HCT116 (cell line): Measurements from ENCODE around the gene FGB. TPM values are rescaled to one million over a fixed set of nuclear protein-coding genes. Genes with fewer than 3 reads are reported as not detected.

Source experiments
- ATAC-seq: fragments of 200-7000 bp; cut with Tn5 transposase; 2 replicates; pipeline ENCODE4 v1.9.1; 2020; ENCODE audit warnings: mild to moderate bottlenecking, moderate library complexity
- BruUV-seq: library from RNA; stranded (reverse); fragments of 400-500 nt; replicated peaks from 2 replicates; lab custom pipeline; 2021; lab: Mats Ljungman, UMichigan
- CTCF ChIA-PET: fragments of 300-600 bp; sonication (Branson Sonifier 250); formaldehyde crosslinking; loops from one replicate; lab custom pipeline; 2021; ENCODE audit warnings: antibody characterized with exemption; lab: Charles Lee
- POLR2A ChIA-PET: fragments of 300-600, 350-600 bp; sonication (Branson Sonifier 250); formaldehyde crosslinking; loops from one replicate; lab custom pipeline; 2021; ENCODE audit warnings: antibody characterized with exemption; lab: Charles Lee
- RAD21 ChIA-PET, 2 experiments: fragments of 300-600 bp; sonication (Branson Sonifier 250); formaldehyde crosslinking; loops; one replicate each; lab custom pipeline; 2023; ENCODE audit warnings: low total read pairs in 2 of 2; ENCODE audit not compliant: uncharacterized antibody in 2 of 2, unreplicated experiment in 2 of 2, low non-redundant PET in 1 of 2; lab: Charles Lee
- DNase-seq: peaks from one replicate; pipeline ENCODE4 v3.0.0-alpha.2; 2010; ENCODE audit warnings: low read depth, low spot score
- H2AFZ ChIP-seq: fragments of 200-600 bp; shearing (Covaris generic), sonication (generic); 2 replicates; pipeline ENCODE4 v1.6.1; 2017; ENCODE audit warnings: low read depth, mixed run types, mixed read lengths, antibody characterized with exemption, low read length; ENCODE audit not compliant: poor library complexity, severe bottlenecking
- H3K27ac ChIP-seq: 2 replicates; pipeline ENCODE4 v1.5.1; 2012; ENCODE audit warnings: low read depth, low read length
- H3K27me3 ChIP-seq: fragments of 200-600 bp; sonication (generic); 2 replicates; pipeline ENCODE4 v1.6.1; 2016; ENCODE audit warnings: mixed run types, low read length, mixed read lengths; ENCODE audit not compliant: insufficient read depth
- H3K36me3 ChIP-seq, 2 experiments: fragments of 200-500 bp in 1 of 2; fragments of 200-600 bp in 1 of 2; sonication (Bioruptor generic) in 1 of 2; sonication (generic) in 1 of 2; 2 replicates each; pipeline versions ENCODE4 v1.5.1 to v1.6.1; 2014 to 2016; ENCODE audit warnings: low read length in 2 of 2, inconsistent platforms in 1 of 2, mixed read lengths in 1 of 2, mixed run types in 1 of 2; ENCODE audit not compliant: insufficient read depth in 2 of 2, control insufficient read depth in 1 of 2
- H3K4me1 ChIP-seq, 2 experiments: fragments of 200-600 bp in 1 of 2; sonication (generic) in 1 of 2; 2 replicates each; pipeline versions ENCODE4 v1.5.1 to v1.6.1; 2012 to 2017; ENCODE audit warnings: low read length in 2 of 2, inconsistent platforms in 1 of 2, mild to moderate bottlenecking in 1 of 2, mixed read lengths in 1 of 2, mixed run types in 1 of 2, moderate library complexity in 1 of 2; ENCODE audit not compliant: insufficient read depth in 2 of 2, control insufficient read depth in 1 of 2
- H3K4me2 ChIP-seq: fragments of 200-600 bp; sonication (generic); 2 replicates; pipeline ENCODE4 v1.6.1; 2017; ENCODE audit warnings: mixed run types, low read length, mixed read lengths
- H3K4me3 ChIP-seq, 2 experiments: fragments of 200-600 bp in 1 of 2; sonication (generic) in 1 of 2; replicated peaks in 1 of 2; 2 replicates each; pipeline ENCODE4 v1.5.1; 2011 to 2016; ENCODE audit warnings: low read length in 2 of 2, control low read depth in 1 of 2, low read depth in 1 of 2, mild to moderate bottlenecking in 1 of 2, mixed read lengths in 1 of 2, mixed run types in 1 of 2
- H3K79me2 ChIP-seq: fragments of 200-600 bp; sonication (generic); 2 replicates; pipeline ENCODE4 v1.6.1; 2017; ENCODE audit warnings: mild to moderate bottlenecking, mixed run types, low read length, moderate library complexity, mixed read lengths; ENCODE audit not compliant: insufficient read depth
- H3K9ac ChIP-seq: fragments of 200-600 bp; sonication (generic); 2 replicates; pipeline ENCODE4 v1.6.1; 2016; ENCODE audit warnings: low read length, mixed read lengths
- H3K9me2 ChIP-seq: fragments of 200-600 bp; sonication (generic), shearing (Covaris generic); 2 replicates; pipeline ENCODE4 v1.6.1; 2017; ENCODE audit warnings: mixed run types, mild to moderate bottlenecking, moderate library complexity; ENCODE audit not compliant: insufficient read depth
- H3K9me3 ChIP-seq, 2 experiments: fragments of 200-500 bp in 1 of 2; fragments of 200-600 bp in 1 of 2; sonication (Bioruptor generic) in 1 of 2; sonication (generic) in 1 of 2; 2 replicates each; pipeline ENCODE4 v1.6.1; 2014 to 2017; ENCODE audit warnings: low read length in 2 of 2, mixed read lengths in 2 of 2, inconsistent platforms in 1 of 2, low read depth in 1 of 2, mild to moderate bottlenecking in 1 of 2, mixed run types in 1 of 2, moderate library complexity in 1 of 2; ENCODE audit not compliant: control insufficient read depth in 1 of 2, insufficient read depth in 1 of 2
- H4K20me1 ChIP-seq: fragments of 200-600 bp; sonication (generic), shearing (Covaris generic); 2 replicates; pipeline ENCODE4 v1.6.1; 2017; ENCODE audit warnings: mixed run types, mild to moderate bottlenecking, moderate library complexity; ENCODE audit not compliant: insufficient read depth
- CEBPB ChIP-seq: IDR thresholded peaks from 2 replicates; pipeline ENCODE4 v1.6.1; 2012; ENCODE audit warnings: low read depth
- EZH2phosphoT487 ChIP-seq: fragments of 200-600 bp; IDR thresholded peaks from 2 replicates; pipeline ENCODE4 v1.6.1; 2018; ENCODE audit warnings: antibody characterized with exemption, borderline replicate concordance
- JUND ChIP-seq: IDR thresholded peaks from 2 replicates; pipeline ENCODE4 v1.6.1; 2012
- YY1 ChIP-seq: IDR thresholded peaks from 2 replicates; pipeline ENCODE4 v1.6.1; 2011; ENCODE audit warnings: low read length, low read depth, moderate library complexity, mild to moderate bottlenecking; ENCODE audit not compliant: insufficient replicate concordance; ENCODE audit errors: extremely low read depth
- intact Hi-C: fragments of 100-400 bp; cut with micrococcal nuclease; formaldehyde crosslinking; loops from 2 replicates; pipeline ENCODE4 v1.10.0; 2022
- total RNA-seq: library from RNA; stranded (reverse); gene quantifications from one replicate; pipeline ENCODE4 v1.2.1, GENCODE V29; 2021; ENCODE audit not compliant: unreplicated experiment
- TF ChIP-seq, protein P1 (sequence below): IDR thresholded peaks from 2 replicates; pipeline ENCODE4 v1.6.1; 2011; ENCODE audit warnings: mild to moderate bottlenecking, low read length, moderate library complexity; ENCODE audit not compliant: insufficient replicate concordance; ENCODE audit errors: extremely low read depth
- TF ChIP-seq, protein P2 (sequence below), 3 experiments: fragments of 200-600 bp in 1 of 3; sonication (generic) in 1 of 3; IDR thresholded peaks in 2 of 3; conservative IDR thresholded peaks in 1 of 3; 2 replicates each; pipeline ENCODE4 v1.5.1; 2012 to 2017; ENCODE audit warnings: low read depth in 2 of 3, low read length in 2 of 3, antibody characterized with exemption in 1 of 3, borderline replicate concordance in 1 of 3, control low read depth in 1 of 3, mild to moderate bottlenecking in 1 of 3, mixed read lengths in 1 of 3, mixed run types in 1 of 3, moderate library complexity in 1 of 3; ENCODE audit not compliant: insufficient read depth in 1 of 3

The FGB gene
- total RNA-seq, 1 experiment from 2014 or later, result 2.0 TPM

DNA sequence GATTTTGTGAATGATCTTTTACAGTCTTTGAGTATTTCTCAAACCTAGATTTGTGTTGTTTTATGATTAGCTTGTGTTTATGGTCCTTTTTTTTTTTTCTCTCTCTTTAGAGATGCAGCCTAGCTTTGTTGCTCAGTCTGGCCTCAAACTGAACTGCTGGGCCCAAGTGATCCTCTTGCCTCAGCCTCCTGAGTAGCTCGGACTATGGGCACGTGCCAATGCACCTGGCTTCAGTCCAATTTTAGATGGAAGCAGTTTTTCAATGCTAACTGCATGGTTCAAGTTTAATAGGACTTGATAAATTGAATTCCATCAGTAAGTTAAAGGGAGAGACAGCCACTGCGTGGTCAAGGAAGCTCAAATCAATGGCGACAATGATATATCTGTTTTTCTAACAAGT, 53.5 kb downstream of the FGB start:
- intact Hi-C loops, result loop anchor here (10.0 kb wide), 1 partner anchor 841 kb away; no protein-coding TSS in a partner anchor
- RAD21 ChIA-PET, result no interaction called here
- Histone ChIP-seq H3K9me2 (no peaks in the 10 kb centered on the region), H3K9me3 (no peaks in the 10 kb centered on the region), H3K4me2 (no peak overlapping the region), H3K4me1 (no peaks in the 10 kb centered on the region), H3K9ac (no peak overlapping the region), H3K27ac (no peak overlapping the region), H2AFZ (no peak overlapping the region), H3K79me2 (no peaks in the 10 kb centered on the region), H4K20me1 (no peaks in the 10 kb centered on the region), H3K36me3 (no peaks in the 10 kb centered on the region), H3K27me3 (no peaks in the 10 kb centered on the region), H3K4me3 (no peak overlapping the region)
- CTCF ChIA-PET, result interaction anchor here (0.7 to 0.8 kb wide), 2 partner anchors 57 to 64 kb away, joined by 3 read pairs; no protein-coding TSS in a partner anchor
- no peak for ATAC-seq
- no TSS peak for BruUV-seq
- POLR2A ChIA-PET, result no interaction called here
- TF ChIP-seq CEBPB (no peak), JUND (no peak), YY1 (no peak), EZH2phosphoT487 (no peak)
- TF ChIP-seq, protein P1, sequence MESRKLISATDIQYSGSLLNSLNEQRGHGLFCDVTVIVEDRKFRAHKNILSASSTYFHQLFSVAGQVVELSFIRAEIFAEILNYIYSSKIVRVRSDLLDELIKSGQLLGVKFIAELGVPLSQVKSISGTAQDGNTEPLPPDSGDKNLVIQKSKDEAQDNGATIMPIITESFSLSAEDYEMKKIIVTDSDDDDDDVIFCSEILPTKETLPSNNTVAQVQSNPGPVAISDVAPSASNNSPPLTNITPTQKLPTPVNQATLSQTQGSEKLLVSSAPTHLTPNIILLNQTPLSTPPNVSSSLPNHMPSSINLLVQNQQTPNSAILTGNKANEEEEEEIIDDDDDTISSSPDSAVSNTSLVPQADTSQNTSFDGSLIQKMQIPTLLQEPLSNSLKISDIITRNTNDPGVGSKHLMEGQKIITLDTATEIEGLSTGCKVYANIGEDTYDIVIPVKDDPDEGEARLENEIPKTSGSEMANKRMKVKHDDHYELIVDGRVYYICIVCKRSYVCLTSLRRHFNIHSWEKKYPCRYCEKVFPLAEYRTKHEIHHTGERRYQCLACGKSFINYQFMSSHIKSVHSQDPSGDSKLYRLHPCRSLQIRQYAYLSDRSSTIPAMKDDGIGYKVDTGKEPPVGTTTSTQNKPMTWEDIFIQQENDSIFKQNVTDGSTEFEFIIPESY, result no peak
- TF ChIP-seq, protein P2, sequence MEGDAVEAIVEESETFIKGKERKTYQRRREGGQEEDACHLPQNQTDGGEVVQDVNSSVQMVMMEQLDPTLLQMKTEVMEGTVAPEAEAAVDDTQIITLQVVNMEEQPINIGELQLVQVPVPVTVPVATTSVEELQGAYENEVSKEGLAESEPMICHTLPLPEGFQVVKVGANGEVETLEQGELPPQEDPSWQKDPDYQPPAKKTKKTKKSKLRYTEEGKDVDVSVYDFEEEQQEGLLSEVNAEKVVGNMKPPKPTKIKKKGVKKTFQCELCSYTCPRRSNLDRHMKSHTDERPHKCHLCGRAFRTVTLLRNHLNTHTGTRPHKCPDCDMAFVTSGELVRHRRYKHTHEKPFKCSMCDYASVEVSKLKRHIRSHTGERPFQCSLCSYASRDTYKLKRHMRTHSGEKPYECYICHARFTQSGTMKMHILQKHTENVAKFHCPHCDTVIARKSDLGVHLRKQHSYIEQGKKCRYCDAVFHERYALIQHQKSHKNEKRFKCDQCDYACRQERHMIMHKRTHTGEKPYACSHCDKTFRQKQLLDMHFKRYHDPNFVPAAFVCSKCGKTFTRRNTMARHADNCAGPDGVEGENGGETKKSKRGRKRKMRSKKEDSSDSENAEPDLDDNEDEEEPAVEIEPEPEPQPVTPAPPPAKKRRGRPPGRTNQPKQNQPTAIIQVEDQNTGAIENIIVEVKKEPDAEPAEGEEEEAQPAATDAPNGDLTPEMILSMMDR (IDR thresholded peaks at IDR 0.05 in 2 of 3, conservative IDR thresholded peaks at IDR 0.05 in 1 of 3; ENCODE audit: borderline replicate concordance in 1 of 3, insufficient read depth in 1 of 3, low read depth in 2 of 3, low read length in 2 of 3), result no peak
- DNase-seq, result no peak
